HCT116 (cell line): Measurements from ENCODE around the gene GYPC. TPM values are rescaled to one million over a fixed set of nuclear protein-coding genes. Genes with fewer than 3 reads are reported as not detected.

Experiments used
- ATAC-seq: fragments of 200-7000 bp; cut with Tn5 transposase; 2 replicates; pipeline ENCODE4 v1.9.1; 2020; ENCODE audit warnings: mild to moderate bottlenecking, moderate library complexity
- BruUV-seq: library from RNA; stranded (reverse); fragments of 400-500 nt; replicated peaks from 2 replicates; lab custom pipeline; 2021; lab: Mats Ljungman, UMichigan
- CTCF ChIA-PET: fragments of 300-600 bp; sonication (Branson Sonifier 250); formaldehyde crosslinking; loops from one replicate; lab custom pipeline; 2021; ENCODE audit warnings: antibody characterized with exemption; lab: Charles Lee
- POLR2A ChIA-PET: fragments of 300-600, 350-600 bp; sonication (Branson Sonifier 250); formaldehyde crosslinking; loops from one replicate; lab custom pipeline; 2021; ENCODE audit warnings: antibody characterized with exemption; lab: Charles Lee
- RAD21 ChIA-PET, 2 experiments: fragments of 300-600 bp; sonication (Branson Sonifier 250); formaldehyde crosslinking; loops; one replicate each; lab custom pipeline; 2023; ENCODE audit warnings: low total read pairs in 2 of 2; ENCODE audit not compliant: uncharacterized antibody in 2 of 2, unreplicated experiment in 2 of 2, low non-redundant PET in 1 of 2; lab: Charles Lee
- DNase-seq: peaks from one replicate; pipeline ENCODE4 v3.0.0-alpha.2; 2010; ENCODE audit warnings: low read depth, low spot score
- H2AFZ ChIP-seq: fragments of 200-600 bp; shearing (Covaris generic), sonication (generic); 2 replicates; pipeline ENCODE4 v1.6.1; 2017; ENCODE audit warnings: low read depth, mixed run types, mixed read lengths, antibody characterized with exemption, low read length; ENCODE audit not compliant: poor library complexity, severe bottlenecking
- H3K27ac ChIP-seq: 2 replicates; pipeline ENCODE4 v1.5.1; 2012; ENCODE audit warnings: low read depth, low read length
- H3K27me3 ChIP-seq: fragments of 200-600 bp; sonication (generic); 2 replicates; pipeline ENCODE4 v1.6.1; 2016; ENCODE audit warnings: mixed run types, low read length, mixed read lengths; ENCODE audit not compliant: insufficient read depth
- H3K36me3 ChIP-seq, 2 experiments: fragments of 200-500 bp in 1 of 2; fragments of 200-600 bp in 1 of 2; sonication (Bioruptor generic) in 1 of 2; sonication (generic) in 1 of 2; 2 replicates each; pipeline versions ENCODE4 v1.5.1 to v1.6.1; 2014 to 2016; ENCODE audit warnings: low read length in 2 of 2, inconsistent platforms in 1 of 2, mixed read lengths in 1 of 2, mixed run types in 1 of 2; ENCODE audit not compliant: insufficient read depth in 2 of 2, control insufficient read depth in 1 of 2
- H3K4me1 ChIP-seq, 2 experiments: fragments of 200-600 bp in 1 of 2; sonication (generic) in 1 of 2; 2 replicates each; pipeline versions ENCODE4 v1.5.1 to v1.6.1; 2012 to 2017; ENCODE audit warnings: low read length in 2 of 2, inconsistent platforms in 1 of 2, mild to moderate bottlenecking in 1 of 2, mixed read lengths in 1 of 2, mixed run types in 1 of 2, moderate library complexity in 1 of 2; ENCODE audit not compliant: insufficient read depth in 2 of 2, control insufficient read depth in 1 of 2
- H3K4me2 ChIP-seq: fragments of 200-600 bp; sonication (generic); 2 replicates; pipeline ENCODE4 v1.6.1; 2017; ENCODE audit warnings: mixed run types, low read length, mixed read lengths
- H3K4me3 ChIP-seq, 2 experiments: fragments of 200-600 bp in 1 of 2; sonication (generic) in 1 of 2; replicated peaks in 1 of 2; 2 replicates each; pipeline ENCODE4 v1.5.1; 2011 to 2016; ENCODE audit warnings: low read length in 2 of 2, control low read depth in 1 of 2, low read depth in 1 of 2, mild to moderate bottlenecking in 1 of 2, mixed read lengths in 1 of 2, mixed run types in 1 of 2
- H3K79me2 ChIP-seq: fragments of 200-600 bp; sonication (generic); 2 replicates; pipeline ENCODE4 v1.6.1; 2017; ENCODE audit warnings: mild to moderate bottlenecking, mixed run types, low read length, moderate library complexity, mixed read lengths; ENCODE audit not compliant: insufficient read depth
- H3K9ac ChIP-seq: fragments of 200-600 bp; sonication (generic); 2 replicates; pipeline ENCODE4 v1.6.1; 2016; ENCODE audit warnings: low read length, mixed read lengths
- H3K9me2 ChIP-seq: fragments of 200-600 bp; sonication (generic), shearing (Covaris generic); 2 replicates; pipeline ENCODE4 v1.6.1; 2017; ENCODE audit warnings: mixed run types, mild to moderate bottlenecking, moderate library complexity; ENCODE audit not compliant: insufficient read depth
- H3K9me3 ChIP-seq, 2 experiments: fragments of 200-500 bp in 1 of 2; fragments of 200-600 bp in 1 of 2; sonication (Bioruptor generic) in 1 of 2; sonication (generic) in 1 of 2; 2 replicates each; pipeline ENCODE4 v1.6.1; 2014 to 2017; ENCODE audit warnings: low read length in 2 of 2, mixed read lengths in 2 of 2, inconsistent platforms in 1 of 2, low read depth in 1 of 2, mild to moderate bottlenecking in 1 of 2, mixed run types in 1 of 2, moderate library complexity in 1 of 2; ENCODE audit not compliant: control insufficient read depth in 1 of 2, insufficient read depth in 1 of 2
- H4K20me1 ChIP-seq: fragments of 200-600 bp; sonication (generic), shearing (Covaris generic); 2 replicates; pipeline ENCODE4 v1.6.1; 2017; ENCODE audit warnings: mixed run types, mild to moderate bottlenecking, moderate library complexity; ENCODE audit not compliant: insufficient read depth
- CBX3 ChIP-seq: IDR thresholded peaks from 2 replicates; pipeline ENCODE4 v1.6.1; 2012; ENCODE audit warnings: low read depth
- CEBPB ChIP-seq: IDR thresholded peaks from 2 replicates; pipeline ENCODE4 v1.6.1; 2012; ENCODE audit warnings: low read depth
- EGR1 ChIP-seq: IDR thresholded peaks from 2 replicates; pipeline ENCODE4 v1.6.1; 2012; ENCODE audit warnings: low read depth
- EZH2 ChIP-seq: fragments of 200-600 bp; sonication (generic); IDR thresholded peaks from 2 replicates; pipeline ENCODE4 v1.6.1; 2017; ENCODE audit warnings: antibody characterized with exemption, mixed run types
- FOSL1 ChIP-seq: IDR thresholded peaks from 2 replicates; pipeline ENCODE4 v1.6.1; 2012; ENCODE audit warnings: low read depth
- JUND ChIP-seq: IDR thresholded peaks from 2 replicates; pipeline ENCODE4 v1.6.1; 2012
- POLR2A ChIP-seq: IDR thresholded peaks from 2 replicates; pipeline ENCODE4 v1.7.0; 2011; ENCODE audit warnings: borderline replicate concordance; ENCODE audit not compliant: insufficient read depth, insufficient read length; ENCODE audit errors: extremely low read depth
- POLR2AphosphoS5 ChIP-seq: IDR thresholded peaks from 2 replicates; pipeline ENCODE4 v1.6.1; 2011; ENCODE audit warnings: mild to moderate bottlenecking, low read depth, low read length, moderate library complexity
- RAD21 ChIP-seq: IDR thresholded peaks from 2 replicates; pipeline ENCODE4 v1.6.1; 2012; ENCODE audit warnings: low read depth, mild to moderate bottlenecking
- SP1 ChIP-seq: IDR thresholded peaks from 2 replicates; pipeline ENCODE4 v1.6.1; 2012; ENCODE audit warnings: low read depth
- SRF ChIP-seq: IDR thresholded peaks from 2 replicates; pipeline ENCODE4 v1.6.1; 2012; ENCODE audit warnings: low read depth
- YY1 ChIP-seq: IDR thresholded peaks from 2 replicates; pipeline ENCODE4 v1.6.1; 2011; ENCODE audit warnings: low read length, low read depth, moderate library complexity, mild to moderate bottlenecking; ENCODE audit not compliant: insufficient replicate concordance; ENCODE audit errors: extremely low read depth
- ZFX ChIP-seq: fragments of 450-650 bp; IDR thresholded peaks from 2 replicates; pipeline ENCODE4 v1.6.1; 2017
- ZNF274 ChIP-seq: fragments of 200-500 bp; sonication (Bioruptor generic); IDR thresholded peaks from 2 replicates; pipeline ENCODE4 v1.6.1; 2014; ENCODE audit warnings: mild to moderate bottlenecking, low read depth, low read length, inconsistent platforms
- intact Hi-C: fragments of 100-400 bp; cut with micrococcal nuclease; formaldehyde crosslinking; loops from 2 replicates; pipeline ENCODE4 v1.10.0; 2022
- total RNA-seq: library from RNA; stranded (reverse); gene quantifications from one replicate; pipeline ENCODE4 v1.2.1, GENCODE V29; 2021; ENCODE audit not compliant: unreplicated experiment
- TF ChIP-seq, protein P1 (sequence below): IDR thresholded peaks from 2 replicates; pipeline ENCODE4 v1.6.1; 2012
- TF ChIP-seq, protein P2 (sequence below), 3 experiments: fragments of 200-600 bp in 1 of 3; sonication (generic) in 1 of 3; IDR thresholded peaks in 2 of 3; conservative IDR thresholded peaks in 1 of 3; 2 replicates each; pipeline ENCODE4 v1.5.1; 2012 to 2017; ENCODE audit warnings: low read depth in 2 of 3, low read length in 2 of 3, antibody characterized with exemption in 1 of 3, borderline replicate concordance in 1 of 3, control low read depth in 1 of 3, mild to moderate bottlenecking in 1 of 3, mixed read lengths in 1 of 3, mixed run types in 1 of 3, moderate library complexity in 1 of 3; ENCODE audit not compliant: insufficient read depth in 1 of 3
- TF ChIP-seq, protein P3 (sequence below): IDR thresholded peaks from 2 replicates; pipeline ENCODE4 v1.6.1; 2012; ENCODE audit warnings: low read depth

The GYPC gene
- total RNA-seq, 1 experiment from 2014 or later: 0.66 TPM

DNA sequence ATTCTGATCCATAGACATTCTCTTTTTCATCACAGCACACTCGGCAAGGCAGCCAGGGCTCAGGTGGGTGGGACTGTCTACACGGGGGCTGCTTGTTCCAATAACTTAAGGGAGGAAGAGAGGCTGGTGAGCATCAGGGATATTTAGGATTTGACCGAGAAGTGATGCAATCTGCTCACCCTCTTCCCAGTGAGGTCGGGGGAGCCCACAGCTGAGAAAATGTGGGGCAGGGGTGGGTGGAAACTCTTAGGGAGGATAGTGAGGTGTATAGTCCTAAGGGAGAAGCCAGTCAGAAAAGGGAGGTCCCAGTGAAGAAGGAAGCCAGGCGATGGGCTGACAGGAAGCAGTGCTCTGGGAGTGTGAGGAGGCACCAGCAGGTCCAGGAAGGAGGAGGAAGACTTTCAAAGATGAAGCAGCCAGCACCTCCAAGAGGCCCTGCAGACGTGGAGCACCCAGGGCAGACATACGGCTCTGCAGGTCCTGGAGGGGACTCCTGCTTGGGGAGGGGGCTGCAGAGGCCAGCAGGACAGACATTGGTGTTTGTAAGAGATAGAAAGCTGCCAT lies 76.8 kb downstream of the GYPC start:
- CTCF ChIA-PET: no interaction called here
- Histone ChIP-seq H3K4me2 (no peak overlapping the region), H3K9ac (no peak overlapping the region), H3K9me2 (no peaks in the 10 kb centered on the region), H3K4me3 (no peak overlapping the region), H3K79me2 (no peaks in the 10 kb centered on the region), H3K9me3 (no peaks in the 10 kb centered on the region), H4K20me1 (no peaks in the 10 kb centered on the region), H3K27ac (no peak overlapping the region), H3K27me3 (peaks cover 6% of the 10 kb centered on the region; the same call in 1 of the 2 replicates), H3K4me1 (no peaks in the 10 kb centered on the region), H2AFZ (no peak overlapping the region), H3K36me3 (no peaks in the 10 kb centered on the region)
- POLR2A ChIA-PET: no interaction called here
- RAD21 ChIA-PET: no interaction called here
- intact Hi-C loops: no loop called here
- BruUV-seq: no TSS peak
- no peak for TF ChIP-seq RAD21
- no peak for TF ChIP-seq CEBPB
- TF ChIP-seq EZH2: no peak
- TF ChIP-seq, protein P1, sequence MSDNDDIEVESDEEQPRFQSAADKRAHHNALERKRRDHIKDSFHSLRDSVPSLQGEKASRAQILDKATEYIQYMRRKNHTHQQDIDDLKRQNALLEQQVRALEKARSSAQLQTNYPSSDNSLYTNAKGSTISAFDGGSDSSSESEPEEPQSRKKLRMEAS: no peak
- no peak for TF ChIP-seq JUND
- no peak for TF ChIP-seq YY1
- no peak for TF ChIP-seq ZNF274
- TF ChIP-seq POLR2AphosphoS5: no peak
- no peak for TF ChIP-seq EGR1
- no peak for TF ChIP-seq FOSL1
- TF ChIP-seq POLR2A: no peak
- no peak for TF ChIP-seq SRF
- no peak for TF ChIP-seq CBX3
- TF ChIP-seq SP1: no peak
- DNase-seq (no peak), ATAC-seq (no peak)

DNA sequence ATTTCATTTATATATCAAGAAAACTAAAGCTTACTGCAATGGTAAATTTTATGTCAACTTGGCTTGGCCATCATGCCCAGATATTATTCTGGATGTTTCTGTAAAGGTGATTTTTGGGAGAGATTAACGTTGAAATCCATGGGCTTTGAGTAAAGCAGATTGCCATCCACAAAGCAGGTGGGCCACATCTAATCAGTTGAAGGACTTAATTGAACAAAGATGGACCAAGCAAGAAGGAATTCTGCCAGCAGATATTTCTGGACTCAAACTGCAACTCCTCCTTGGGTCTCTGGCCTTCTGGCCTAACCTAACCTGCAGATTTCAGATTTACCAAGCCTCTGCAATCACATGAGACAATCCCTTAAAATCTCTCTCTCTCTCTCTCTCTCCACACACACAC lies 77.8 kb downstream of the GYPC start:
- Histone ChIP-seq H3K4me1 (no peaks in the 10 kb centered on the region), H2AFZ (no peak overlapping the region), H3K79me2 (no peaks in the 10 kb centered on the region), H3K4me3 (no peak overlapping the region), H3K9ac (no peak overlapping the region), H3K9me2 (no peaks in the 10 kb centered on the region), H3K9me3 (no peaks in the 10 kb centered on the region), H3K36me3 (no peaks in the 10 kb centered on the region), H3K27me3 (peaks cover 6% of the 10 kb centered on the region; the same call in 1 of the 2 replicates), H3K4me2 (no peak overlapping the region), H4K20me1 (no peaks in the 10 kb centered on the region), H3K27ac (no peak overlapping the region)
- no TSS peak for BruUV-seq
- ChIA-PET CTCF (no interaction called here), RAD21 (no interaction called here), POLR2A (no interaction called here)
- ATAC-seq (no peak), DNase-seq (no peak)
- TF ChIP-seq, protein P2, sequence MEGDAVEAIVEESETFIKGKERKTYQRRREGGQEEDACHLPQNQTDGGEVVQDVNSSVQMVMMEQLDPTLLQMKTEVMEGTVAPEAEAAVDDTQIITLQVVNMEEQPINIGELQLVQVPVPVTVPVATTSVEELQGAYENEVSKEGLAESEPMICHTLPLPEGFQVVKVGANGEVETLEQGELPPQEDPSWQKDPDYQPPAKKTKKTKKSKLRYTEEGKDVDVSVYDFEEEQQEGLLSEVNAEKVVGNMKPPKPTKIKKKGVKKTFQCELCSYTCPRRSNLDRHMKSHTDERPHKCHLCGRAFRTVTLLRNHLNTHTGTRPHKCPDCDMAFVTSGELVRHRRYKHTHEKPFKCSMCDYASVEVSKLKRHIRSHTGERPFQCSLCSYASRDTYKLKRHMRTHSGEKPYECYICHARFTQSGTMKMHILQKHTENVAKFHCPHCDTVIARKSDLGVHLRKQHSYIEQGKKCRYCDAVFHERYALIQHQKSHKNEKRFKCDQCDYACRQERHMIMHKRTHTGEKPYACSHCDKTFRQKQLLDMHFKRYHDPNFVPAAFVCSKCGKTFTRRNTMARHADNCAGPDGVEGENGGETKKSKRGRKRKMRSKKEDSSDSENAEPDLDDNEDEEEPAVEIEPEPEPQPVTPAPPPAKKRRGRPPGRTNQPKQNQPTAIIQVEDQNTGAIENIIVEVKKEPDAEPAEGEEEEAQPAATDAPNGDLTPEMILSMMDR (IDR thresholded peaks at IDR 0.05 in 2 of 3, conservative IDR thresholded peaks at IDR 0.05 in 1 of 3; ENCODE audit: borderline replicate concordance in 1 of 3, insufficient read depth in 1 of 3, low read depth in 2 of 3, low read length in 2 of 3): no peak
- TF ChIP-seq CEBPB (no peak), ZFX (no peak), RAD21 (no peak), SRF (no peak)
- TF ChIP-seq, protein P3, sequence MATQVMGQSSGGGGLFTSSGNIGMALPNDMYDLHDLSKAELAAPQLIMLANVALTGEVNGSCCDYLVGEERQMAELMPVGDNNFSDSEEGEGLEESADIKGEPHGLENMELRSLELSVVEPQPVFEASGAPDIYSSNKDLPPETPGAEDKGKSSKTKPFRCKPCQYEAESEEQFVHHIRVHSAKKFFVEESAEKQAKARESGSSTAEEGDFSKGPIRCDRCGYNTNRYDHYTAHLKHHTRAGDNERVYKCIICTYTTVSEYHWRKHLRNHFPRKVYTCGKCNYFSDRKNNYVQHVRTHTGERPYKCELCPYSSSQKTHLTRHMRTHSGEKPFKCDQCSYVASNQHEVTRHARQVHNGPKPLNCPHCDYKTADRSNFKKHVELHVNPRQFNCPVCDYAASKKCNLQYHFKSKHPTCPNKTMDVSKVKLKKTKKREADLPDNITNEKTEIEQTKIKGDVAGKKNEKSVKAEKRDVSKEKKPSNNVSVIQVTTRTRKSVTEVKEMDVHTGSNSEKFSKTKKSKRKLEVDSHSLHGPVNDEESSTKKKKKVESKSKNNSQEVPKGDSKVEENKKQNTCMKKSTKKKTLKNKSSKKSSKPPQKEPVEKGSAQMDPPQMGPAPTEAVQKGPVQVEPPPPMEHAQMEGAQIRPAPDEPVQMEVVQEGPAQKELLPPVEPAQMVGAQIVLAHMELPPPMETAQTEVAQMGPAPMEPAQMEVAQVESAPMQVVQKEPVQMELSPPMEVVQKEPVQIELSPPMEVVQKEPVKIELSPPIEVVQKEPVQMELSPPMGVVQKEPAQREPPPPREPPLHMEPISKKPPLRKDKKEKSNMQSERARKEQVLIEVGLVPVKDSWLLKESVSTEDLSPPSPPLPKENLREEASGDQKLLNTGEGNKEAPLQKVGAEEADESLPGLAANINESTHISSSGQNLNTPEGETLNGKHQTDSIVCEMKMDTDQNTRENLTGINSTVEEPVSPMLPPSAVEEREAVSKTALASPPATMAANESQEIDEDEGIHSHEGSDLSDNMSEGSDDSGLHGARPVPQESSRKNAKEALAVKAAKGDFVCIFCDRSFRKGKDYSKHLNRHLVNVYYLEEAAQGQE: no peak
- intact Hi-C loops: no loop called here
